SK-N-SH (cell line): Measurements from ENCODE around the gene ANKRD9. TPM values are rescaled to one million over a fixed set of nuclear protein-coding genes. Genes with fewer than 3 reads are reported as not detected.

ENCODE experiments used
- CTCF ChIA-PET: fragments of 300-600, 350-600 bp; formaldehyde crosslinking; extraction: SDS; loops from one replicate; lab custom pipeline; 2021; lab: Yijun Ruan, JAX
- POLR2A ChIA-PET: fragments of 350-600 bp; sonication (Branson Sonifier 250); formaldehyde crosslinking; extraction: SDS; loops from one replicate; lab custom pipeline; 2020; ENCODE audit warnings: antibody characterized with exemption, inconsistent platforms; lab: Yijun Ruan, JAX
- DNase-seq: peaks from one replicate; pipeline ENCODE4 v3.0.0; 2012
- H2AFZ ChIP-seq: fragments of 200-600 bp; sonication (generic); 2 replicates; pipeline ENCODE4 v1.8.1; 2016; ENCODE audit warnings: antibody characterized with exemption, mild to moderate bottlenecking, low read depth
- H3F3A ChIP-seq: fragments of 200-600 bp; sonication (generic); replicated peaks from 2 replicates; pipeline ENCODE3; 2016; ENCODE audit warnings: antibody characterized with exemption, mild to moderate bottlenecking; ENCODE audit not compliant: insufficient read depth
- H3K27ac ChIP-seq, 2 experiments: fragments of 200-500 bp in 1 of 2; fragments of 200-600 bp in 1 of 2; sonication (Bioruptor generic) in 1 of 2; sonication (generic), shearing (Covaris generic) in 1 of 2; 2 replicates each; pipeline versions ENCODE4 v1.5.1 to v1.6.1; 2014 to 2016; ENCODE audit warnings: low read depth in 2 of 2, inconsistent platforms in 1 of 2, low read length in 1 of 2, mild to moderate bottlenecking in 1 of 2, mixed read lengths in 1 of 2
- H3K27me3 ChIP-seq: fragments of 200-600 bp; sonication (generic), shearing (Covaris generic); 2 replicates; pipeline ENCODE4 v1.6.1; 2016; ENCODE audit warnings: mixed run types; ENCODE audit not compliant: insufficient read depth
- H3K36me3 ChIP-seq, 2 experiments: fragments of 200-500 bp in 1 of 2; fragments of 200-600 bp in 1 of 2; sonication (Bioruptor generic) in 1 of 2; sonication (generic) in 1 of 2; replicated peaks in 1 of 2; 2 replicates each; pipeline versions ENCODE3 to v1.5.1; 2014 to 2016; ENCODE audit warnings: low read length in 1 of 2, mild to moderate bottlenecking in 1 of 2; ENCODE audit not compliant: insufficient read depth in 2 of 2, control insufficient read depth in 1 of 2
- H3K4me1 ChIP-seq, 2 experiments: fragments of 200-500 bp in 1 of 2; fragments of 200-600 bp in 1 of 2; sonication (Bioruptor generic) in 1 of 2; sonication (generic), shearing (Covaris generic) in 1 of 2; 2 replicates each; pipeline versions ENCODE4 v1.5.1 to v1.6.1; 2014 to 2016; ENCODE audit warnings: low read depth in 1 of 2, low read length in 1 of 2, mixed run types in 1 of 2; ENCODE audit not compliant: insufficient read depth in 2 of 2, control insufficient read depth in 1 of 2
- H3K4me2 ChIP-seq: fragments of 200-600 bp; sonication (generic), shearing (Covaris generic); 2 replicates; pipeline ENCODE4 v1.6.1; 2017; ENCODE audit warnings: mixed run types
- H3K4me3 ChIP-seq, 2 experiments: fragments of 200-500 bp in 1 of 2; fragments of 200-600 bp in 1 of 2; sonication (Bioruptor generic) in 1 of 2; sonication (generic), shearing (Covaris generic) in 1 of 2; 2 replicates each; pipeline versions ENCODE4 v1.5.1 to v1.8.1; 2014 to 2016; ENCODE audit warnings: low read depth in 2 of 2, inconsistent platforms in 1 of 2, low read length in 1 of 2, mild to moderate bottlenecking in 1 of 2, mixed read lengths in 1 of 2, moderate library complexity in 1 of 2
- H3K79me2 ChIP-seq: fragments of 200-600 bp; sonication (generic); 2 replicates; pipeline ENCODE4 v1.8.1; 2017; ENCODE audit warnings: mild to moderate bottlenecking; ENCODE audit not compliant: insufficient read depth
- H3K9ac ChIP-seq: fragments of 200-600 bp; sonication (generic); 2 replicates; pipeline ENCODE4 v1.6.1; 2017; ENCODE audit warnings: mixed run types
- H3K9me2 ChIP-seq: fragments of 200-600 bp; sonication (generic); 2 replicates; pipeline ENCODE4 v1.6.1; 2017; ENCODE audit warnings: mixed run types
- H3K9me3 ChIP-seq: fragments of 200-600 bp; sonication (generic); 2 replicates; pipeline ENCODE4 v1.6.1; 2017; ENCODE audit warnings: mixed run types, mild to moderate bottlenecking, moderate library complexity
- H4K20me1 ChIP-seq: fragments of 200-600 bp; sonication (generic); 2 replicates; pipeline ENCODE4 v1.6.1; 2017; ENCODE audit warnings: mild to moderate bottlenecking, mixed run types; ENCODE audit not compliant: insufficient read depth
- CHD2 ChIP-seq: fragments of 150-350 bp; IDR thresholded peaks from 2 replicates; pipeline ENCODE4 v1.6.1; 2018; ENCODE audit warnings: low read length; ENCODE audit not compliant: partially characterized antibody
- EZH2phosphoT487 ChIP-seq: fragments of 200-600 bp; sonication (generic); IDR thresholded peaks from 2 replicates; pipeline ENCODE4 v1.6.1; 2017; ENCODE audit warnings: low read depth, mixed run types, mild to moderate bottlenecking, antibody characterized with exemption, moderate library complexity, borderline replicate concordance
- FOXM1 ChIP-seq: IDR thresholded peaks from 2 replicates; pipeline ENCODE4 v1.4.0; 2012; ENCODE audit warnings: low read depth, mild to moderate bottlenecking
- GABPA ChIP-seq: IDR thresholded peaks from 2 replicates; pipeline ENCODE4 v1.4.0; 2012; ENCODE audit warnings: low read depth, mild to moderate bottlenecking
- MEF2A ChIP-seq: IDR thresholded peaks from 2 replicates; pipeline ENCODE4 v1.4.0; 2012; ENCODE audit warnings: low read depth, borderline replicate concordance
- MXI1 ChIP-seq: IDR thresholded peaks from 2 replicates; pipeline ENCODE4 v1.6.1; 2012; ENCODE audit warnings: mild to moderate bottlenecking, low read depth, low read length, improper control_type of control experiment
- NFIC ChIP-seq: IDR thresholded peaks from 2 replicates; pipeline ENCODE4 v1.4.0; 2012; ENCODE audit warnings: borderline replicate concordance
- NRF1 ChIP-seq: IDR thresholded peaks from 2 replicates; pipeline ENCODE4 v1.6.1; 2012; ENCODE audit warnings: low read depth, mild to moderate bottlenecking, low read length
- RAD21 ChIP-seq: IDR thresholded peaks from 2 replicates; pipeline ENCODE4 v1.6.1; 2012; ENCODE audit warnings: mild to moderate bottlenecking, low read length
- SIN3A ChIP-seq: IDR thresholded peaks from 2 replicates; pipeline ENCODE4 v1.6.1; 2012; ENCODE audit warnings: low read depth, mild to moderate bottlenecking, low read length, moderate library complexity, borderline replicate concordance
- TAF1 ChIP-seq: IDR thresholded peaks from 2 replicates; pipeline ENCODE4 v1.6.1; 2012; ENCODE audit warnings: low read depth, mild to moderate bottlenecking, low read length, moderate library complexity, borderline replicate concordance
- YY1 ChIP-seq: IDR thresholded peaks from 2 replicates; pipeline ENCODE4 v1.4.0; 2012; ENCODE audit warnings: low read depth, mild to moderate bottlenecking
- WGBS: methylation state at CpG from one replicate; pipeline ENCODE4 v1.1.6; 2017; ENCODE audit warnings: low lambda C conversion rate; 5-methylcytosine and 5-hydroxymethylcytosine counted together
- polyA plus RNA-seq, 3 experiments: library from polyadenylated mRNA; depleted of rRNA; stranded (reverse); fragments of >200 nt; gene quantifications; 2 replicates each; pipeline ENCODE4 v1.2.3, GENCODE V29; 2012
- TF ChIP-seq, protein P1 (sequence below): IDR thresholded peaks from 2 replicates; pipeline ENCODE4 v1.4.0; 2012; ENCODE audit warnings: low read depth

ANKRD9 gene
- polyA plus RNA-seq, 1 of the 3 experiments (the other 2 are of a cell fraction), result 21.3 TPM

DNA sequence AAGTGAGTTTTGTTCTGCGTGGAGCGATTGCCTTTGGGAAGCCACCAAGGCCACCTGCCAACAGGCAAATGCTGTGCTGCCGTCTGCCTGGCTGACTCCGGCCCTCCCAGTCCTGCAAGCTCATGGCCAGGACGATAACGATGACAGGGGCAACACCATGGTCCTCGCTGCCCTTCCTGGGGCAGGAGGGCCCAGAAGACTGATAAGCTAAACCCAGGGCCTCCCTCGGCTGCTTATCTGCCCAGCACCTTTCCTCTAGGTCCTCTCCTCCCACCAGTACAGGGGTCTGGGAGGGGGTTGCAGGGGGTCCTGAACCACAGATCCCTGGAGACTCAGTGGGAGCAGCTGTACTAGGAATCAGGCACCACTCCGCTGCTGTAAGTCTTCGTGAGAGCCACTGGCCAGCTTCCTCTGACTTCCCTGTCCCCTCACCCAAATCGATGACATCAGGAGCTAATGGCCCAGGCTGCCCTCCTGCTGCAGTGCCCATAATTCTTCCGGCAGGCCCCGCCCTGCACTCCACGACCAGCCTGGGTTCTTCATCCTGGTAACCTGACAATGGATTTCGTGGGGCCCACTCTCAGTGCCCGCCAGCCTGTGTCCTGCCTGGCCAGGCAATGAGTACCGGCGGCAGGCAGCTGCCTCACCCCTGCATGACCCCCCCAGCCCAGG, 5.1 kb downstream of the ANKRD9 start:
- WGBS, result 92% methylated on average over 15 of the region's 18 CpGs
- H3K4me1 ChIP-seq, result peaks cover 0 to 12% of the 10 kb centered on the region in 2 experiments; a peak in 1 of 4 replicates
- peaks cover 0 to 10% of the 10 kb centered on the region in 2 experiments for H3K36me3 ChIP-seq
- H3K9ac ChIP-seq, result no peak overlapping the region
- no peaks in the 10 kb centered on the region for H4K20me1 ChIP-seq
- ChIA-PET POLR2A (no interaction called here), CTCF (no interaction called here)
- H2AFZ ChIP-seq, result no peak overlapping the region
- H3K79me2 ChIP-seq, result peaks cover 12% of the 10 kb centered on the region; the same call in 1 of the 2 replicates
- H3K9me3 ChIP-seq, result no peaks in the 10 kb centered on the region
- H3K4me2 ChIP-seq, result no peak overlapping the region
- no peaks in the 10 kb centered on the region for H3K27me3 ChIP-seq
- DNase-seq, result no peak
- TF ChIP-seq MEF2A (no peak), NRF1 (no peak), GABPA (no peak)
- H3K9me2 ChIP-seq, result no peaks in the 10 kb centered on the region
- peaks cover 4% of the 10 kb centered on the region for H3F3A ChIP-seq
- no peak overlapping the region for H3K27ac ChIP-seq
- no peak overlapping the region for H3K4me3 ChIP-seq

DNA sequence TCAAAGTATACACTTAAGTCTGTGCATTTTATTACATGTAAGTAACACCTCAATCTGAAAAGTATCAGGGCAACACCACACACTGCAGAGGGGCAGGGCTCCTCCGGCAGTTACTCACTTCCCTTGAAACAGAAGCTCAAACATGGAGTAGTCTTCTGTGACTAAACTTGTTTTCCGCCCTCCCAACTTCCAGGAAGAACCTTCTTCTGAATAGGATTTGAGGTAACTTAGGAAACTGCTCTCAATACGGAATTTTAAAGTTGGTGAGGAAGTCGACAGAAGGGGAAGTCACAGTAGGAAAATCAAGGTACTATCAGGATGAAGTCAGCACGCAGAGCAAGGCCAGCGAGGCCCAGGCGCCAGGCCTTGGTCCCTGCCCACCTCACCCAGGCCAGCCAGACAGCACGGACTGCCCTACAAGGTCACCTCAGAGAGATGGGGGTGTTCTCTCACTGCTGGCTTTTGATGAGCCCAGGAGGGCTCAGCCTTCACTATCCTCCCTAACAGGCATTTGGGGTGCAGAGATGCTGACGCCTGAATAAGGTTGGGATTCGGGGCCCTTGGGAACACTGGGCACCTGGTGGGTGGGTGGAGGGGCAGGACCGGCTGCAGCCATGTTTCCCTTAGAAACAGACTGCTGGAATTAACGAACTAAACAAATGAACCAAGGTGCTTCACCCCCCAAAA, 5.8 kb downstream of the ANKRD9 start:
- Histone ChIP-seq H3K79me2 (peaks cover 8% of the 10 kb centered on the region; the same call in 1 of the 2 replicates), H3K27me3 (no peaks in the 10 kb centered on the region), H3K4me1 (peaks cover 0 to 10% of the 10 kb centered on the region in 2 experiments; a peak in 1 of 4 replicates), H3K9ac (no peak overlapping the region), H3F3A (peaks cover 4% of the 10 kb centered on the region), H3K9me2 (no peaks in the 10 kb centered on the region), H3K4me3 (no peak overlapping the region), H4K20me1 (no peaks in the 10 kb centered on the region), H3K27ac (no peak overlapping the region), H3K4me2 (no peak overlapping the region), H2AFZ (no peak overlapping the region), H3K9me3 (no peaks in the 10 kb centered on the region), H3K36me3 (peaks cover 0 to 14% of the 10 kb centered on the region in 2 experiments)
- WGBS, result 88% methylated on average over 10 of the region's 12 CpGs
- no peak for DNase-seq
- TF ChIP-seq TAF1 (no peak), RAD21 (no peak), EZH2phosphoT487 (no peak), SIN3A (no peak), CHD2 (no peak), YY1 (no peak), MXI1 (no peak), FOXM1 (no peak), NFIC (no peak)
- TF ChIP-seq, protein P1, sequence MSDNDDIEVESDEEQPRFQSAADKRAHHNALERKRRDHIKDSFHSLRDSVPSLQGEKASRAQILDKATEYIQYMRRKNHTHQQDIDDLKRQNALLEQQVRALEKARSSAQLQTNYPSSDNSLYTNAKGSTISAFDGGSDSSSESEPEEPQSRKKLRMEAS, result no peak
- POLR2A ChIA-PET, result no interaction called here
- CTCF ChIA-PET, result no interaction called here
